Measurements from ENCODE around the gene GGT7. TPM values are rescaled to one million over a fixed set of nuclear protein-coding genes. Genes with fewer than 3 reads are reported as not detected.

Gene GGT7
- total and polyA plus RNA-seq, 9 of the 15 experiments (the other 6 are each of a cell fraction or from before 2014, with no cell fraction given) = 0.04 to 18.3 (median 5.9) TPM

DNA sequence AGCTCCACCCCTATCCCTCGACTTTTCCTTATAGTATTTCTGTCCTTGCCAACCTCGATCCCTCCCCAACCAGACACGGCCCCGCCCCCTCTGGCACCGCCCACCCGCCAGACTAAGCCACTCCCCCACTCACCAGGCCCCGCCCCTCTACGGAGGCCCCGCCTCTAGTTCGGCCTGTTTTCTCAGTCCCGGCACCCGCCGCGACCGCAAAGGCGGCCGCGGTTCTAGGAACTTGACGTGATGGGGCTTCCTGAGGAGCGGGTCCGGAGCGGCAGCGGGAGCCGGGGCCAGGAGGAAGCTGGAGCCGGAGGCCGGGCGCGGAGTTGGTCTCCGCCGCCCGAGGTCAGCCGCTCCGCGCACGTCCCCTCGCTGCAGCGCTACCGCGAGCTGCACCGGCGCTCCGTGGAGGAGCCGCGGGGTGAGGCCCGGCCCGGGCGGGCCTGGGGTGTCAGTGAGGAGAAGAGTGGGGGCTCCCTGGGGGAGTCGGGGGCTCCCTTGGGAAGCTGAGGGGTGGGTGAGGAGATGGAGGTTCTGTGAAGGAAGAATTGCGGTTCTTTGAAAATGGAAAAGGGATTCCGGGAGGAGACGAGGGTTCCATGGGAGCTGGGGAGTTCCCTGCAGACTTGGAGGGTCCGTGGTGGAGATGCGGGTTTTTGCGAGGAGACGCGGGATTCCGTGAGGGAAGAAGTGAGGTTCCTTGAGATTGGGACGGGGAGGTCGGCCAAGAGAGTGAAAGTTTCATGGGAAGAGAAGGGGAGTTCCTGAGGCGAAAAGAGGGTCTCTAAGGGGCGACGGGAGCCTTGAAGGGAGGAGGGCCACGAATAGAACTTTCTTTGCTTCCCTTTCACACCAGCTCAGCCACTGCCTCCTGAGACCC is 4.0 kb upstream of the GGT7 start, which contains the start of gene ACSS2 (continued):
- TF ChIP-seq, protein P1, sequence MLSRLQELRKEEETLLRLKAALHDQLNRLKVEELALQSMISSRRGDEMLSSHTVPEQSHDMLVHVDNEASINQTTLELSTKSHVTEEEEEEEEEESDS (CRISPR knock-in tag; IDR thresholded peaks at IDR 0.05) = no peak
- TF ChIP-seq, protein P2, sequence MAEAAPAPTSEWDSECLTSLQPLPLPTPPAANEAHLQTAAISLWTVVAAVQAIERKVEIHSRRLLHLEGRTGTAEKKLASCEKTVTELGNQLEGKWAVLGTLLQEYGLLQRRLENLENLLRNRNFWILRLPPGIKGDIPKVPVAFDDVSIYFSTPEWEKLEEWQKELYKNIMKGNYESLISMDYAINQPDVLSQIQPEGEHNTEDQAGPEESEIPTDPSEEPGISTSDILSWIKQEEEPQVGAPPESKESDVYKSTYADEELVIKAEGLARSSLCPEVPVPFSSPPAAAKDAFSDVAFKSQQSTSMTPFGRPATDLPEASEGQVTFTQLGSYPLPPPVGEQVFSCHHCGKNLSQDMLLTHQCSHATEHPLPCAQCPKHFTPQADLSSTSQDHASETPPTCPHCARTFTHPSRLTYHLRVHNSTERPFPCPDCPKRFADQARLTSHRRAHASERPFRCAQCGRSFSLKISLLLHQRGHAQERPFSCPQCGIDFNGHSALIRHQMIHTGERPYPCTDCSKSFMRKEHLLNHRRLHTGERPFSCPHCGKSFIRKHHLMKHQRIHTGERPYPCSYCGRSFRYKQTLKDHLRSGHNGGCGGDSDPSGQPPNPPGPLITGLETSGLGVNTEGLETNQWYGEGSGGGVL (CRISPR knock-in tag; IDR thresholded peaks at IDR 0.05) = no peak
- TF ChIP-seq CBX2 (IDR thresholded peaks at IDR 0.05; ENCODE audit: insufficient read depth, low read length, poor library complexity, severe bottlenecking) (no peak), ZNF212 (CRISPR knock-in tag; IDR thresholded peaks at IDR 0.05) (0 out of 2 replicates have a peak, but pooled peaks have one; percentile 38), SMC3 (conservative IDR thresholded peaks at IDR 0.05; ENCODE audit: insufficient read depth, low read depth, low read length) (no peak), ZNF24 (IDR thresholded peaks at IDR 0.05) (peak; percentile 27; the same call in 1 of the 2 replicates), ZBTB1 (CRISPR knock-in tag; IDR thresholded peaks at IDR 0.05; ENCODE audit: borderline replicate concordance, low read depth) (peak; percentile 96), TAF1 (IDR thresholded peaks at IDR 0.05; ENCODE audit: control insufficient read depth, extremely low read depth, insufficient read depth, low read length, severe bottlenecking) (peak; percentile 76), TAL1 (IDR thresholded peaks at IDR 0.05) (no peak), ZNF274 (IDR thresholded peaks at IDR 0.05; ENCODE audit: borderline replicate concordance, low read depth, low read length) (no peak), POLR2AphosphoS5 (IDR thresholded peaks at IDR 0.05; ENCODE audit: control insufficient read depth, insufficient read depth, low read depth, low read length) (peak; percentile 91), CREB1 (IDR thresholded peaks at IDR 0.05) (0 out of 2 replicates have a peak, but pooled peaks have one; percentile 24), CREB1 (CRISPR knock-in tag; IDR thresholded peaks at IDR 0.05) (no peak), ZFX (CRISPR knock-in tag; IDR thresholded peaks at IDR 0.05) (peak; percentile 95)
- TF ChIP-seq, protein P3, sequence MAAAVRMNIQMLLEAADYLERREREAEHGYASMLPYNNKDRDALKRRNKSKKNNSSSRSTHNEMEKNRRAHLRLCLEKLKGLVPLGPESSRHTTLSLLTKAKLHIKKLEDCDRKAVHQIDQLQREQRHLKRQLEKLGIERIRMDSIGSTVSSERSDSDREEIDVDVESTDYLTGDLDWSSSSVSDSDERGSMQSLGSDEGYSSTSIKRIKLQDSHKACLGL (CRISPR knock-in tag; IDR thresholded peaks at IDR 0.05; ENCODE audit: borderline replicate concordance, poor library complexity, severe bottlenecking) = no peak
- TF ChIP-seq, protein P4, sequence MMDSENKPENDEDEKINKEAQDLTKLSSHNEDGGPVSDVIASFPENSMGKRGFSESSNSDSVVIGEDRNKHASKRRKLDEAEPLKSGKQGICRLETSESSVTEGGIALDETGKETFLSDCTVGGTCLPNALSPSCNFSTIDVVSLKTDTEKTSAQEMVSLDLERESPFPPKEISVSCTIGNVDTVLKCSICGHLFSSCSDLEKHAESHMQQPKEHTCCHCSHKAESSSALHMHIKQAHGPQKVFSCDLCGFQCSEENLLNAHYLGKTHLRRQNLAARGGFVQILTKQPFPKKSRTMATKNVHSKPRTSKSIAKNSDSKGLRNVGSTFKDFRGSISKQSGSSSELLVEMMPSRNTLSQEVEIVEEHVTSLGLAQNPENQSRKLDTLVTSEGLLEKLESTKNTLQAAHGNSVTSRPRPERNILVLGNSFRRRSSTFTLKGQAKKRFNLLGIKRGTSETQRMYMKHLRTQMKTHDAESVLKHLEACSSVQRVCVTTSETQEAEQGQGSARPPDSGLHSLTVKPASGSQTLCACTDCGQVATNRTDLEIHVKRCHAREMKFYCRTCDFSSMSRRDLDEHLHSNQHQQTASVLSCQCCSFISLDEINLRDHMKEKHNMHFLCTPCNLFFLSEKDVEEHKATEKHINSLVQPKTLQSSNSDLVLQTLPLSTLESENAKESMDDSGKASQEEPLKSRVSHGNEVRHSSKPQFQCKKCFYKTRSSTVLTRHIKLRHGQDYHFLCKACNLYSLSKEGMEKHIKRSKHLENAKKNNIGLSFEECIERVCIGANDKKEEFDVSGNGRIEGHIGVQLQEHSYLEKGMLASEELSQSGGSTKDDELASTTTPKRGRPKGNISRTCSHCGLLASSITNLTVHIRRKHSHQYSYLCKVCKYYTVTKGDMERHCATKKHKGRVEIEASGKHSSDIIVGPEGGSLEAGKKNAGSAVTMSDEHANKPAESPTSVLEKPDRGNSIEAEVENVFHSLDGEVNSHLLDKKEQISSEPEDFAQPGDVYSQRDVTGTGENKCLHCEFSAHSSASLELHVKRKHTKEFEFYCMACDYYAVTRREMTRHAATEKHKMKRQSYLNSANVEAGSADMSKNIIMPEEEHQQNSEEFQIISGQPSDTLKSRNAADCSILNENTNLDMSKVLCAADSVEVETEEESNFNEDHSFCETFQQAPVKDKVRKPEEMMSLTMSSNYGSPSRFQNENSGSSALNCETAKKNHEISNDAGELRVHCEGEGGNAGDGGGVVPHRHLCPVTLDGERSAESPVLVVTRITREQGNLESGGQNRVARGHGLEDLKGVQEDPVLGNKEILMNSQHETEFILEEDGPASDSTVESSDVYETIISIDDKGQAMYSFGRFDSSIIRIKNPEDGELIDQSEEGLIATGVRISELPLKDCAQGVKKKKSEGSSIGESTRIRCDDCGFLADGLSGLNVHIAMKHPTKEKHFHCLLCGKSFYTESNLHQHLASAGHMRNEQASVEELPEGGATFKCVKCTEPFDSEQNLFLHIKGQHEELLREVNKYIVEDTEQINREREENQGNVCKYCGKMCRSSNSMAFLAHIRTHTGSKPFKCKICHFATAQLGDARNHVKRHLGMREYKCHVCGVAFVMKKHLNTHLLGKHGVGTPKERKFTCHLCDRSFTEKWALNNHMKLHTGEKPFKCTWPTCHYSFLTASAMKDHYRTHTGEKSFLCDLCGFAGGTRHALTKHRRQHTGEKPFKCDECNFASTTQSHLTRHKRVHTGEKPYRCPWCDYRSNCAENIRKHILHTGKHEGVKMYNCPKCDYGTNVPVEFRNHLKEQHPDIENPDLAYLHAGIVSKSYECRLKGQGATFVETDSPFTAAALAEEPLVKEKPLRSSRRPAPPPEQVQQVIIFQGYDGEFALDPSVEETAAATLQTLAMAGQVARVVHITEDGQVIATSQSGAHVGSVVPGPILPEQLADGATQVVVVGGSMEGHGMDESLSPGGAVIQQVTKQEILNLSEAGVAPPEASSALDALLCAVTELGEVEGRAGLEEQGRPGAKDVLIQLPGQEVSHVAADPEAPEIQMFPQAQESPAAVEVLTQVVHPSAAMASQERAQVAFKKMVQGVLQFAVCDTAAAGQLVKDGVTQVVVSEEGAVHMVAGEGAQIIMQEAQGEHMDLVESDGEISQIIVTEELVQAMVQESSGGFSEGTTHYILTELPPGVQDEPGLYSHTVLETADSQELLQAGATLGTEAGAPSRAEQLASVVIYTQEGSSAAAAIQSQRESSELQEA (IDR thresholded peaks at IDR 0.05; ENCODE audit: low read depth) = no peak
